ENCODE measurements around the gene PLCG2. TPM values are rescaled to one million over a fixed set of nuclear protein-coding genes. Genes with fewer than 3 reads are reported as not detected.
"Not testable (repeated sequence)": the region's sequence is repeated elsewhere in the genome, so short reads cannot be mapped to it uniquely, and the experiment has no call there.

PLCG2 gene
- total and polyA plus RNA-seq, 2 donors: 8.0 to 13.0 TPM

DNA sequence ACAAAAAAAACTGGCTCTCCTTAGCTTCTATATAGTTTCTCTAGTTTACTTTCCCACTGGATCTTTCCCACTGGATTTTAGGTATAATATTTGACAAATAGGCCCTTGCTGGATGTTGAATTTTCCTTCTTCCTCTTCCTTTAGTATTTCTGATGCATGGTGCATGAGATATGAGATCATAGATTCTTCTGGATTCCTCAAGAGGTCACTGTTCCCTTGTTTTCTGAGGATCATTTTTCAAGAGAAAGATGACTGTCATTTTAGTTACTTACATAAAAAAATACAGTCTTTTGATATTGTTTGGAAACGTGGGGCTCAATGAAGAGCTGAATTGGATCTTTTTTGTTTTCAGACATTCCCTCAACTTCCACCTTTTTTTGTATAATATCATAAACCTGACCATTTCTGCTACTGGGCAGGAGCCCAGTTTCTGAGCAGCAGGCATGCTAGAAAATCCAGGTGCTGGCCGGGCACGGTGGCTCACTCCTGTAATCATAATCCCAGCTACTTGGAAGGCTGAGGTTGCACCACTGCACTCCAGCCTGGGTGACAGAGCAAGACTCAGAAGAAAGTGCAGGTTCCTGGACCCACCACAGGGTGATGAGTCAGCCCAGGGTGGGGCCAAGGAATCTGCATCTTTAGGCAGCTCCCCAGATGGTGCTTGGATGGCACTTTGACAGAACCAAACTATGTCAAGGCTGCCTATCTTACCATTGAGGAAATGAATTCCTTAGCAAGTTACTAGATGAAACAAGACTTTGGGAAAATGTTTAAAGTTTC is 161.9 kb downstream of the PLCG2 start:
- no peak for DNase-seq (ENCODE audit: extremely low spot score)
- no peaks in the 10 kb centered on the region for H3K36me3 ChIP-seq (ENCODE audit: insufficient read depth)
- no peaks in the 10 kb centered on the region for H3K4me1 ChIP-seq (ENCODE audit: insufficient read depth)
- no peak overlapping the region for H3K4me3 ChIP-seq (ENCODE audit: low read depth, low read length)
- 29% methylated on average over 3 of the region's 3 CpGs for WGBS
- no peak overlapping the region for H3K27ac ChIP-seq (ENCODE audit: low read depth)

DNA sequence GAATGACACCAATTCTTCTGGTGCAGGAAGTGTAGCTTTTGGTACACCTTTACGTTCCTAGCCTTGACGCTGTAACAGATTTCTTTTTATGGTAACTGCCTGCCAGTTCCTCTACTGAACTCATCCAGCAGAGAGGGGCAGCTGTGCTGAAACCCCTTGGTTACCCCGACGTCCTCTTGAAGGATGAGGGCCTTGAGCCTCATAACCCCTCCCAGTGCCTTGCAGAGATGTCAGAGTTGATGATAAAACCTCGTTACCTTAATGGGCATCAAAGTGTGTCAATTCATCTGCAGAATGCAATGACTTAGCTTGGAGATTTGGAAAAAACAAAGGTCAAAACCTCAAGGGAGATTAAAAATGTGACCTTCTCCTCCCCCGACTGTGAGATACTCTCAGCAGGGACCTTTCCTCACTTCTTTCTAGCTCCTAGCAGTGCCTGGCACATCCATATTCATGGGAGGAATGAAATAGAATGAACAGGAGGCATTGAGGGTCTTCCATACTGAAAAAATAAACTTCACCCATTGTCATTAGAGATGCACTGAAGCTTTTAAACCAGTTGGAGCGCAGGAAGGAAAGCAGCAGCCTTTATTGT is 163.0 kb downstream of the PLCG2 start:
- H3K4me3 ChIP-seq (ENCODE audit: low read depth, low read length): no peak overlapping the region
- H3K36me3 ChIP-seq (ENCODE audit: insufficient read depth): no peaks in the 10 kb centered on the region
- WGBS: 88% methylated on average over 7 of the region's 7 CpGs
- no peak for DNase-seq (ENCODE audit: extremely low spot score)
- no peaks in the 10 kb centered on the region for H3K4me1 ChIP-seq (ENCODE audit: insufficient read depth)
- no peak overlapping the region for H3K27ac ChIP-seq (ENCODE audit: low read depth)

GRCh38 chr16:81945665-81946064 is 166.6 kb downstream of the PLCG2 start:
- WGBS: 82% methylated on average over 1 of the region's 1 CpG
- DNase-seq (ENCODE audit: extremely low spot score): no peak
- H3K4me3 ChIP-seq (ENCODE audit: low read depth, low read length): no peak overlapping the region
- H3K27ac ChIP-seq (ENCODE audit: low read depth): no peak overlapping the region
- H3K36me3 ChIP-seq (ENCODE audit: insufficient read depth): no peaks in the 10 kb centered on the region
- H3K4me1 ChIP-seq (ENCODE audit: insufficient read depth): no peaks in the 10 kb centered on the region

DNA sequence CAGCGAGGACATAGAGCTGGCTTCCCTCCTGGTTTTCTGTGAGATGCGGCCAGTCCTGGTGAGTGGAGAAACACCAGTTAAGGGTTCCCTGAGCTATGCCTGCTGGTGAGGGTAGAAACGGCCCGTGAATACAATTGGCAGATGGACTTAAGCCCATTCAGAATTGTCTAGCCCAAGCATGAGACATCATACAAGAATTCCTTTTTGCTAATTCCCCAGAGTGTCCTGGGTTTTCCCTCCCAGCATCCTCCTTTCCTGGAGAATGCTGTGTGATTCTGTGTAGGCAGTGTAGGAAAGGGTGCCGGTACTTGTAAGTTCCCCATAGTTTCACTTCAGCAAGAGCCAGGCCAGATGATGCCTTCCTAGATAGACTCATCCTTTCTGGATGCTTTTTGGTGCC is 167.1 kb downstream of the PLCG2 start:
- no peak for DNase-seq (ENCODE audit: extremely low spot score)
- H3K27ac ChIP-seq (ENCODE audit: low read depth): no peak overlapping the region
- 91% methylated on average over 5 of the region's 5 CpGs for WGBS
- H3K4me1 ChIP-seq (ENCODE audit: insufficient read depth): no peaks in the 10 kb centered on the region
- no peak overlapping the region for H3K4me3 ChIP-seq (ENCODE audit: low read depth, low read length)
- no peaks in the 10 kb centered on the region for H3K36me3 ChIP-seq (ENCODE audit: insufficient read depth)

- Histone ChIP-seq H3K36me3 (ENCODE audit: insufficient read depth) (no peaks in the 10 kb centered on the region), H3K4me1 (ENCODE audit: insufficient read depth) (no peaks in the 10 kb centered on the region), H3K4me3 (ENCODE audit: low read depth, low read length) (no peak overlapping the region), H3K27ac (ENCODE audit: low read depth) (no peak overlapping the region)
- 70% methylated on average over 2 of the region's 2 CpGs for WGBS
- no peak for DNase-seq (ENCODE audit: extremely low spot score)
These were observed 172.5 kb downstream of the PLCG2 start for GRCh38 chr16:81951564-81951963.

GRCh38 chr16:81956213-81956948 is 177.3 kb downstream of the PLCG2 start:
- Histone ChIP-seq H3K36me3 (ENCODE audit: insufficient read depth) (no peaks in the 10 kb centered on the region), H3K27ac (ENCODE audit: low read depth) (no peak overlapping the region), H3K4me1 (ENCODE audit: insufficient read depth) (no peaks in the 10 kb centered on the region), H3K4me3 (ENCODE audit: low read depth, low read length) (no peak overlapping the region)
- 83% methylated on average over 9 of the region's 9 CpGs for WGBS
- no peak for DNase-seq (ENCODE audit: extremely low spot score)

DNA sequence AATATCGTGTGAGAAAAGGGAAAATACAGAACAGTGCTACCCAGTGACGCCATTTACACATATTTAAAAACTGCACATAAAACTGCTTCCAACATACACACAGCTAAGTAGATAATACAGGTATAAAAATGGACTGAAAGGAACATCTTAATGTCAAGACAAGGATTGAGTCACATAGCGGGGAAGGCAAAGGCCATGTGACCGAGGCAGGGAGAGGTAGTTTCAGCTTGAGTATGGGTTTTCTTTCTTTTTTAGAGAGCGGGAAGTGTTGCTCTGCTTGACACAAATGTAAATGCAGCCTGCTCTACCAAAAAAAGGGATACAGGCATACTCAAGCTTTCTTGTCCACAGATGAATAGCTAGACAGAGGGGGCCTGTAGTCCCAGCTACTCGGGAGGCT is 185.7 kb downstream of the PLCG2 start:
- no peak for DNase-seq (ENCODE audit: extremely low spot score)
- Histone ChIP-seq H3K4me3 (ENCODE audit: low read depth, low read length) (no peak overlapping the region), H3K36me3 (ENCODE audit: insufficient read depth) (no peaks in the 10 kb centered on the region), H3K27ac (ENCODE audit: low read depth) (no peak overlapping the region), H3K4me1 (ENCODE audit: insufficient read depth) (no peaks in the 10 kb centered on the region)
- WGBS: 93% methylated on average over 6 of the region's 6 CpGs

DNA sequence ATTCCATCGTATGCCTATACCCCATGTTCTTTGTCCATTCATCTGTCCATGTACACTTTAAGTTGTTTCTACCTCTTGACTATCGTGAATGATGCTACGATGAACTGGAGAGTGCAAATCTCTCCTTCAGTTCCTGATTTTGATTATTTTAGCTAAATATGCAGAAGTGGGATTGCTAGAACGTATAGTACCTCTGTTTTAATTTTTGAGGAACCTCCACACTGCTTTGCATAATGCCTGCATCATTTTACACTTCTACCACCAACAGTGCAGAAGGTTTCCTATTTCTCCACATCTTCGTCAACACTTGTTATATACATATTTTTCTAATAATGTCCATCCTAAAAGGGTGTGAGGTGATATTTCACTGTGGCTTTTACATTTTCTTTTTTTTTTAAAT is 188.3 kb downstream of the PLCG2 start:
- H3K36me3 ChIP-seq (ENCODE audit: insufficient read depth): no peaks in the 10 kb centered on the region
- H3K4me3 ChIP-seq (ENCODE audit: low read depth, low read length): no peak overlapping the region
- no peak overlapping the region for H3K27ac ChIP-seq (ENCODE audit: low read depth)
- 84% methylated on average over 5 of the region's 5 CpGs for WGBS
- no peak for DNase-seq (ENCODE audit: extremely low spot score)
- no peaks in the 10 kb centered on the region for H3K4me1 ChIP-seq (ENCODE audit: insufficient read depth)

- Histone ChIP-seq H3K4me3 (ENCODE audit: low read depth, low read length) (no peak overlapping the region), H3K27ac (ENCODE audit: low read depth) (no peak overlapping the region), H3K36me3 (ENCODE audit: insufficient read depth) (no peaks in the 10 kb centered on the region), H3K4me1 (ENCODE audit: insufficient read depth) (no peaks in the 10 kb centered on the region)
- WGBS: 94% methylated on average over 1 of the region's 1 CpG
- no peak for DNase-seq (ENCODE audit: extremely low spot score)
These were observed 192.8 kb downstream of the PLCG2 start for GRCh38 chr16:81971853-81972252.

GRCh38 chr16:81973737-81974136 is 194.6 kb downstream of the PLCG2 start:
- 75% methylated on average over 2 of the region's 2 CpGs for WGBS
- no peak for DNase-seq (ENCODE audit: extremely low spot score)
- H3K4me1 ChIP-seq (ENCODE audit: insufficient read depth): no peaks in the 10 kb centered on the region
- no peak overlapping the region for H3K4me3 ChIP-seq (ENCODE audit: low read depth, low read length)
- no peaks in the 10 kb centered on the region for H3K36me3 ChIP-seq (ENCODE audit: insufficient read depth)
- H3K27ac ChIP-seq (ENCODE audit: low read depth): no peak overlapping the region

- Histone ChIP-seq H3K27ac (ENCODE audit: low read depth) (no peak overlapping the region), H3K4me3 (ENCODE audit: low read depth, low read length) (no peak overlapping the region), H3K4me1 (ENCODE audit: insufficient read depth) (no peaks in the 10 kb centered on the region), H3K36me3 (ENCODE audit: insufficient read depth) (no peaks in the 10 kb centered on the region)
- DNase-seq (ENCODE audit: extremely low spot score): no peak
- 30% methylated on average over 1 of the region's 1 CpG for WGBS
These were observed 196.5 kb downstream of the PLCG2 start for GRCh38 chr16:81975637-81976036.

DNA sequence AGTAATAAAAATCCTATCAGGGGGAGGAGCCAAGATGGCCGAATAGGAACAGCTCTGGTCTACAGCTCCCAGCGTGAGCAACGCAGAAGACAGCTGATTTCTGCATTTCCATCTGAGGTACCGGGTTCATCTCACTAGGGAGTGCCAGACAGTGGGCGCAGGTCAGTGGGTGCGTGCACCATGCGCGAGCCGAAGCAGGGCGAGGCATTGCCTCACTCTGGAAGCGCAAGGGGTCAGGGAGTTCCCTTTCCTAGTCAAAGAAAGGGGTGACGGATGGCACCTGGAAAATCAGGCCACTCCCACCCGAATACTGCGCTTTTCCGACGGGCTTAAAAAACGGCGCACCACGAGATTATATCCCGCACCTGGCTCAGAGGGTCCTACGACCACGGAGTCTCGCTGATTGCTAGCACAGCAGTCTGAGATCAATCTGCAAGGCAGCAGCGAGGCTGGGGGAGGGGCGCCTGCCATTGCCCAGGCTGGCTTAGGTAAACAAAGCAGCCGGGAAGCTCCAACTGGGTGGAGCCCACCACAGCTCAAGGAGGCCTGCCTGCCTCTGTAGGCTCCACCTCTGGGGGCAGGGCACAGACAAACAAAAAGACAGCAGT is 198.3 kb downstream of the PLCG2 start:
- not testable (repeated sequence) for DNase-seq (ENCODE audit: extremely low spot score); H3K27ac ChIP-seq (ENCODE audit: low read depth); H3K4me1 ChIP-seq (ENCODE audit: insufficient read depth); H3K4me3 ChIP-seq (ENCODE audit: low read depth, low read length); H3K36me3 ChIP-seq (ENCODE audit: insufficient read depth)
- 89% methylated on average over 26 of the region's 26 CpGs for WGBS

GRCh38 chr16:81987121-81987520 is 208.0 kb downstream of the PLCG2 start:
- WGBS: 83% methylated on average over 8 of the region's 8 CpGs
- H3K36me3 ChIP-seq (ENCODE audit: insufficient read depth): no peaks in the 10 kb centered on the region
- H3K4me3 ChIP-seq (ENCODE audit: low read depth, low read length): no peak overlapping the region
- DNase-seq (ENCODE audit: extremely low spot score): no peak
- H3K4me1 ChIP-seq (ENCODE audit: insufficient read depth): no peaks in the 10 kb centered on the region
- H3K27ac ChIP-seq (ENCODE audit: low read depth): no peak overlapping the region

DNA sequence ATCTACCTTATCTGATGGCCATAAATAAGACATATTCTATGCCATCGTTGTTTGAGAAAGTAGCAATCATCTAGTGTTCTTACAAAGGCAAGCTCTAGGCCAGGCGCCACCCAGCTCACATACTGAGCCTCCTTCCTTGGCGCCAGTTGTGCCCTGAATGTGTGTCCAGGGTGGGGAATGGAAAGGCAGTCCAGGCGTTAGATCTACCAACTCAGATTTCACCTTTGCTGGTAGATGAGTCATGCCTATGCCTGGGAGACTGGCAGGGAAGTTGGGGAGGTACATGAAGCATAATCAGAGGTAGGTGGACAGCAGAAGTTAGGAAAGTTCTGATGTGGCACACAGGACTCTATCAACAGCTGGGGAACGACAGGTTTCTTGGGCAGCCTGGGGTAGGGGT is 208.6 kb downstream of the PLCG2 start:
- no peak for DNase-seq (ENCODE audit: extremely low spot score)
- H3K36me3 ChIP-seq (ENCODE audit: insufficient read depth): no peaks in the 10 kb centered on the region
- no peak overlapping the region for H3K4me3 ChIP-seq (ENCODE audit: low read depth, low read length)
- H3K4me1 ChIP-seq (ENCODE audit: insufficient read depth): no peaks in the 10 kb centered on the region
- WGBS: 84% methylated on average over 5 of the region's 5 CpGs
- no peak overlapping the region for H3K27ac ChIP-seq (ENCODE audit: low read depth)
